Measurements from ENCODE around the gene CDX1.

Gene CDX1

GRCh38 chr5:150159031-150159430 is 7.5 kb upstream of the CDX1 start:
- no peak for DNase-seq
- intact Hi-C loops (cut with DNase I), result no loop called here

GRCh38 chr5:150159741-150160179 is 6.8 kb upstream of the CDX1 start:
- DNase-seq, result no peak
- intact Hi-C loops (cut with DNase I), result loop anchor here (2.0 to 10.0 kb wide), 2 partner anchors 29 to 275 kb away; no protein-coding TSS in a partner anchor

GRCh38 chr5:150160448-150161081 is 6.0 kb upstream of the CDX1 start:
- intact Hi-C loops (cut with DNase I), result loop anchor here (1.0 to 10.0 kb wide), 3 partner anchors 30 to 274 kb away; no protein-coding TSS in a partner anchor
- no peak for DNase-seq

GRCh38 chr5:150161242-150162141 is 5.1 kb upstream of the CDX1 start:
- peak; percentile 68 to 97 (median 86) for DNase-seq
- intact Hi-C loops (cut with DNase I), result loop anchor here (1.0 to 10.0 kb wide), 3 partner anchors 31 to 273 kb away; no protein-coding TSS in a partner anchor

- DNase-seq, result no peak
- intact Hi-C loops (cut with DNase I), result loop anchor here (10.0 kb wide), 1 partner anchor 273 kb away; no protein-coding TSS in a partner anchor
These were observed 4.5 kb upstream of the CDX1 start for GRCh38 chr5:150162142-150162513.

- DNase-seq, result no peak
- intact Hi-C loops (cut with DNase I), result loop anchor here (10.0 kb wide), 1 partner anchor 272 kb away; no protein-coding TSS in a partner anchor
These were observed 3.5 kb upstream of the CDX1 start for GRCh38 chr5:150163035-150163434.

- DNase-seq, result no peak
- intact Hi-C loops (cut with DNase I), result loop anchor here (10.0 kb wide), 1 partner anchor 271 kb away; no protein-coding TSS in a partner anchor
These were observed 3.0 kb upstream of the CDX1 start for GRCh38 chr5:150163547-150164059.

- no peak for DNase-seq
- intact Hi-C loops (cut with DNase I), result loop anchor here (10.0 kb wide), 1 partner anchor 270 kb away; no protein-coding TSS in a partner anchor
These were observed 2.2 kb upstream of the CDX1 start for GRCh38 chr5:150164211-150164980.

- intact Hi-C loops (cut with DNase I), result loop anchor here (10.0 kb wide), 1 partner anchor 269 kb away; no protein-coding TSS in a partner anchor
- no peak for DNase-seq
These were observed 435 bp upstream of the CDX1 start for GRCh38 chr5:150166037-150166649.

GRCh38 chr5:150167512-150167850 is 903 bp downstream of the CDX1 start:
- DNase-seq, result no peak
- intact Hi-C loops (cut with DNase I), result loop anchor here (10.0 kb wide), 1 partner anchor 267 kb away; no protein-coding TSS in a partner anchor

- DNase-seq, result no peak
- intact Hi-C loops (cut with DNase I), result loop anchor here (10.0 kb wide), 1 partner anchor 267 kb away; no protein-coding TSS in a partner anchor
These were observed 1.3 kb downstream of the CDX1 start for GRCh38 chr5:150167908-150168307.

GRCh38 chr5:150168864-150169263 is 2.3 kb downstream of the CDX1 start:
- no peak for DNase-seq
- intact Hi-C loops (cut with DNase I), result loop anchor here (10.0 kb wide), 1 partner anchor 266 kb away; no protein-coding TSS in a partner anchor

GRCh38 chr5:150172145-150172544 is 5.6 kb downstream of the CDX1 start:
- no peak for DNase-seq
- intact Hi-C loops (cut with DNase I), result no loop called here

- intact Hi-C loops (cut with DNase I), result no loop called here
These were observed 6.0 kb downstream of the CDX1 start for GRCh38 chr5:150172556-150172955.

GRCh38 chr5:150173161-150173560 is 6.6 kb downstream of the CDX1 start:
- intact Hi-C loops (cut with DNase I), result no loop called here
- DNase-seq, result no peak

More at GRCh38 chr5:150172556-150172955, 6.0 kb downstream of the CDX1 start:
- no peak for DNase-seq

GRCh38 chr5:150174285-150174684 is 7.7 kb downstream of the CDX1 start:
- intact Hi-C loops (cut with DNase I), result no loop called here
- no peak for DNase-seq

GRCh38 chr5:150175076-150175475 is 8.5 kb downstream of the CDX1 start:
- intact Hi-C loops (cut with DNase I), result no loop called here
- no peak for DNase-seq

GRCh38 chr5:150175536-150175935 is 9.0 kb downstream of the CDX1 start:
- DNase-seq, result no peak
- intact Hi-C loops (cut with DNase I), result no loop called here

- peak in 1 of 10 donors; percentile 9 for DNase-seq
- intact Hi-C loops (cut with DNase I), result no loop called here
These were observed 10.3 kb downstream of the CDX1 start for GRCh38 chr5:150176745-150177477.

Measured in posterior cingulate gyrus (tissue), 11 donors.